Neural progenitor cell (in vitro differentiated cells): ENCODE data around the gene PSD2. TPM values are rescaled to one million over a fixed set of nuclear protein-coding genes. Genes with fewer than 3 reads are reported as not detected.

Experiments
- DNase-seq: peaks from one replicate; pipeline ENCODE4 v3.0.0-alpha.2; 2016; ENCODE audit warnings: low spot score
- H2AFZ ChIP-seq: fragments of 200-600 bp; sonication (generic); replicated peaks from 2 replicates; pipeline ENCODE4 v1.6.1; 2016; ENCODE audit warnings: antibody characterized with exemption
- H3F3A ChIP-seq: fragments of 200-600 bp; sonication (generic); 2 replicates; pipeline ENCODE4 v1.6.1; 2016; ENCODE audit warnings: antibody characterized with exemption, low read depth
- H3K27ac ChIP-seq: fragments of 200-600 bp; sonication (generic); 2 replicates; pipeline ENCODE4 v1.5.1; 2016; ENCODE audit warnings: mild to moderate bottlenecking
- H3K27me3 ChIP-seq: fragments of 200-600 bp; sonication (generic); 2 replicates; pipeline ENCODE4 v1.6.1; 2016; ENCODE audit warnings: mild to moderate bottlenecking, moderate library complexity
- H3K36me3 ChIP-seq: fragments of 200-600 bp; sonication (generic); 2 replicates; pipeline ENCODE4 v1.5.1; 2016
- H3K4me1 ChIP-seq: fragments of 200-600 bp; sonication (generic); 2 replicates; pipeline ENCODE4 v1.6.1; 2016; ENCODE audit warnings: mixed run types
- H3K4me2 ChIP-seq: fragments of 200-600 bp; sonication (generic); 2 replicates; pipeline ENCODE4 v1.6.1; 2016
- H3K4me3 ChIP-seq: fragments of 200-600 bp; sonication (generic); 2 replicates; pipeline ENCODE4 v1.5.1; 2016
- H3K79me2 ChIP-seq: fragments of 200-600 bp; sonication (generic); 2 replicates; pipeline ENCODE4 v1.6.1; 2016; ENCODE audit warnings: low read depth
- H3K9ac ChIP-seq: fragments of 200-600 bp; sonication (generic); 2 replicates; pipeline ENCODE4 v1.6.1; 2016
- H3K9me3 ChIP-seq: fragments of 200-600 bp; sonication (generic); 2 replicates; pipeline ENCODE4 v1.5.1; 2016; ENCODE audit warnings: low read depth
- H4K20me1 ChIP-seq: fragments of 200-600 bp; sonication (generic); 2 replicates; pipeline ENCODE4 v1.6.1; 2016; ENCODE audit warnings: low read depth
- H3K27ac Mint-ChIP-seq: 3 replicates; pipeline ENCODE4 v1.8.0; 2021; ENCODE audit warnings: mixed read lengths
- H3K27me3 Mint-ChIP-seq: 2 replicates; pipeline ENCODE4 v1.8.0; 2022; ENCODE audit warnings: low read depth, mild to moderate bottlenecking, inconsistent platforms, moderate library complexity, mixed read lengths; ENCODE audit not compliant: insufficient read depth
- H3K36me3 Mint-ChIP-seq: 3 replicates; pipeline ENCODE4 v1.8.0; 2021; ENCODE audit warnings: mixed read lengths
- H3K4me1 Mint-ChIP-seq: 3 replicates; pipeline ENCODE4 v1.8.0; 2021; ENCODE audit warnings: mixed read lengths
- H3K4me3 Mint-ChIP-seq: 3 replicates; pipeline ENCODE4 v1.8.0; 2021; ENCODE audit warnings: mild to moderate bottlenecking, moderate library complexity, mixed read lengths
- H3K9me3 Mint-ChIP-seq: 3 replicates; pipeline ENCODE4 v1.8.0; 2020; ENCODE audit warnings: mixed read lengths
- EZH2 ChIP-seq: fragments of 200-600 bp; sonication (generic); IDR thresholded peaks from 2 replicates; pipeline ENCODE4 v1.6.1; 2017; ENCODE audit warnings: antibody characterized with exemption, mild to moderate bottlenecking, moderate library complexity
- EZH2phosphoT487 ChIP-seq: fragments of 200-600 bp; sonication (generic); IDR thresholded peaks from 2 replicates; pipeline ENCODE4 v1.6.1; 2017; ENCODE audit warnings: antibody characterized with exemption
- total RNA-seq: library from RNA; depleted of rRNA; stranded (reverse); fragments of >200 nt; gene quantifications from 2 replicates; pipeline ENCODE4 v1.2.3, GENCODE V29; 2015; ENCODE audit warnings: low replicate concordance
- TF ChIP-seq, protein P1 (sequence below): fragments of 200-600 bp; sonication (generic); IDR thresholded peaks from 2 replicates; pipeline ENCODE4 v1.5.1; 2017; ENCODE audit warnings: antibody characterized with exemption, mild to moderate bottlenecking

Gene PSD2
- total RNA-seq, 1 donor from 2014 or later = 0.09 TPM

GRCh38 chr5:139805545-139805944, 9.9 kb downstream of the PSD2 start:
- no peak overlapping the region for H2AFZ ChIP-seq
- H3K4me2 ChIP-seq = no peak overlapping the region
- H3K27me3 ChIP-seq = peaks cover 33% of the 10 kb centered on the region
- H3K4me1 ChIP-seq = no peaks in the 10 kb centered on the region
- no peak overlapping the region for H3K4me3 Mint-ChIP-seq
- no peak overlapping the region for H3K27ac Mint-ChIP-seq
- peaks cover 6% of the 10 kb centered on the region for H4K20me1 ChIP-seq
- H3K9me3 Mint-ChIP-seq = no peaks in the 10 kb centered on the region
- no peak overlapping the region for H3K27ac ChIP-seq
- DNase-seq = no peak
- H3K9me3 ChIP-seq = no peaks in the 10 kb centered on the region
- TF ChIP-seq, protein P1, sequence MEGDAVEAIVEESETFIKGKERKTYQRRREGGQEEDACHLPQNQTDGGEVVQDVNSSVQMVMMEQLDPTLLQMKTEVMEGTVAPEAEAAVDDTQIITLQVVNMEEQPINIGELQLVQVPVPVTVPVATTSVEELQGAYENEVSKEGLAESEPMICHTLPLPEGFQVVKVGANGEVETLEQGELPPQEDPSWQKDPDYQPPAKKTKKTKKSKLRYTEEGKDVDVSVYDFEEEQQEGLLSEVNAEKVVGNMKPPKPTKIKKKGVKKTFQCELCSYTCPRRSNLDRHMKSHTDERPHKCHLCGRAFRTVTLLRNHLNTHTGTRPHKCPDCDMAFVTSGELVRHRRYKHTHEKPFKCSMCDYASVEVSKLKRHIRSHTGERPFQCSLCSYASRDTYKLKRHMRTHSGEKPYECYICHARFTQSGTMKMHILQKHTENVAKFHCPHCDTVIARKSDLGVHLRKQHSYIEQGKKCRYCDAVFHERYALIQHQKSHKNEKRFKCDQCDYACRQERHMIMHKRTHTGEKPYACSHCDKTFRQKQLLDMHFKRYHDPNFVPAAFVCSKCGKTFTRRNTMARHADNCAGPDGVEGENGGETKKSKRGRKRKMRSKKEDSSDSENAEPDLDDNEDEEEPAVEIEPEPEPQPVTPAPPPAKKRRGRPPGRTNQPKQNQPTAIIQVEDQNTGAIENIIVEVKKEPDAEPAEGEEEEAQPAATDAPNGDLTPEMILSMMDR = no peak
- no peak for TF ChIP-seq EZH2
- TF ChIP-seq EZH2phosphoT487 = no peak
- no peaks in the 10 kb centered on the region for H3F3A ChIP-seq
- H3K79me2 ChIP-seq = no peaks in the 10 kb centered on the region
- no peaks in the 10 kb centered on the region for H3K4me1 Mint-ChIP-seq
- no peak overlapping the region for H3K4me3 ChIP-seq
- H3K36me3 ChIP-seq = no peaks in the 10 kb centered on the region
- H3K36me3 Mint-ChIP-seq = no peaks in the 10 kb centered on the region
- H3K27me3 Mint-ChIP-seq = peaks cover 19% of the 10 kb centered on the region
- H3K9ac ChIP-seq = no peak overlapping the region

- no peak overlapping the region for H3K27ac ChIP-seq
- H3K4me2 ChIP-seq = no peak overlapping the region
- no peak overlapping the region for H3K27ac Mint-ChIP-seq
- H3K36me3 Mint-ChIP-seq = no peaks in the 10 kb centered on the region
- H3K9me3 Mint-ChIP-seq = no peaks in the 10 kb centered on the region
- no peaks in the 10 kb centered on the region for H3K4me1 ChIP-seq
- no peak overlapping the region for H3K4me3 Mint-ChIP-seq
- H3K27me3 Mint-ChIP-seq = peaks cover 19% of the 10 kb centered on the region
- H3K4me3 ChIP-seq = no peak overlapping the region
- no peaks in the 10 kb centered on the region for H3F3A ChIP-seq
- TF ChIP-seq, protein P1 = no peak
- no peak for TF ChIP-seq EZH2phosphoT487
- TF ChIP-seq EZH2 = no peak
- H3K9ac ChIP-seq = no peak overlapping the region
- H3K27me3 ChIP-seq = peaks cover 27% of the 10 kb centered on the region
- no peaks in the 10 kb centered on the region for H3K36me3 ChIP-seq
- H3K4me1 Mint-ChIP-seq = no peaks in the 10 kb centered on the region
- no peaks in the 10 kb centered on the region for H3K79me2 ChIP-seq
- H2AFZ ChIP-seq = no peak overlapping the region
- DNase-seq = no peak
- H4K20me1 ChIP-seq = peaks cover 6% of the 10 kb centered on the region
- no peaks in the 10 kb centered on the region for H3K9me3 ChIP-seq
Observed at GRCh38 chr5:139806111-139806510, 10.5 kb downstream of the PSD2 start.

- Mint-ChIP-seq H3K4me3 (no peak overlapping the region), H3K27me3 (peaks cover 19% of the 10 kb centered on the region), H3K9me3 (no peaks in the 10 kb centered on the region), H3K27ac (no peak overlapping the region), H3K4me1 (no peaks in the 10 kb centered on the region), H3K36me3 (no peaks in the 10 kb centered on the region)
- H3K27ac ChIP-seq = no peak overlapping the region
- H3K9me3 ChIP-seq = no peaks in the 10 kb centered on the region
- no peak overlapping the region for H3K4me2 ChIP-seq
- H3K79me2 ChIP-seq = no peaks in the 10 kb centered on the region
- H4K20me1 ChIP-seq = peaks cover 6% of the 10 kb centered on the region
- no peak overlapping the region for H2AFZ ChIP-seq
- no peaks in the 10 kb centered on the region for H3K36me3 ChIP-seq
- no peaks in the 10 kb centered on the region for H3K4me1 ChIP-seq
- no peaks in the 10 kb centered on the region for H3F3A ChIP-seq
- peaks cover 18% of the 10 kb centered on the region for H3K27me3 ChIP-seq
- H3K9ac ChIP-seq = no peak overlapping the region
- no peak for DNase-seq
- no peak overlapping the region for H3K4me3 ChIP-seq
- TF ChIP-seq EZH2phosphoT487 = no peak
- no peak for TF ChIP-seq EZH2
- TF ChIP-seq, protein P1 = no peak
Observed at GRCh38 chr5:139806726-139807646, 11.4 kb downstream of the PSD2 start.
